ENCODE results near the gene TRPV5. TPM values are rescaled to one million over a fixed set of nuclear protein-coding genes. Genes with fewer than 3 reads are reported as not detected.

TRPV5 gene
- polyA plus RNA-seq, 10 donors, result 0.05 to 0.14 (median 0.10) TPM; not detected in 6

DNA sequence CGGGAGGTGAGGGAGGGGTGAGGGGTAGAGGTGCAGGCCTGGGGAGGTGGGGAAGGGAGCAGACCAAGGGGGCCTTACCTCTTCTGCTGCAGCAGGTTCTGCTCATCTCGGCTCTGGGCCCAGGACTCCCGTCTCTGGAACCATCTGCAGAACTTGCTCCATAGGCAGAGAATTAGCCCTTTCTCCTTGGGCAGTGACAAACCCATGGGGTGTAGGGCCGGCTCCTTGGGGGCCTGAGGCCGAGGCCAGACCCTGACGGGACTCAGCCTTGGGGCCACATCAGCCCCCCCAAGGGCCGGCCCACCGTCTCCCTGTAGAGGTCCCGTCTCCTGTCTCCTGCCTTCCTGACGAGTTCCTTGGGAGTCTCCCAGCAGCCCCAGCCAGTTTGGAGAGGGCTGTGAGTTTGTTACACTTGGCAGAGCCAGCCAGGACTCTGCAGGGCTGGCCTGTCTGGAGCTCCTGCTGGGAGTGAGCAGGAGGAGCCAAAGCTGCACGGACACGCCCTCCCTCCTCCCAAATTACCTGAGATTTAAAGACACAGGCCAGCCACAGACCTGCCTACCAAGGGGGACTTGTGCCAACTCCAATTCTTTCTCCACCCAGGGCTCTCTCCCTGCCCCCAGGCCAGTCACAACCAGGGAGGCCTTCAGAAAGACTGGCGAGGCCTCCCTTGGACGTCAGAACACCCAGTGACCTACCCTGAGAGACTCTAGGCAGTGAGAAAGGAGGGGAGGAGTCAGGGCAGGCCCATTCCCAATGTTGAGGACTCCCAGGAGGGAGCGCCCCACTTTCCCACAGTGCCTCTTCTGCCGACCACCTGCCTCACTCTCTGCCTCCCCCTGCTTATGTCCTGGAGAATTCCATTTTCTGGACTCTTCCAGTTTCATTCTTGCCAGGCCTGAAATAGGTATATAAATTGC lies 48.0 kb downstream of the TRPV5 start, which contains the start of gene TRPV6:
Gene TRPV6 (minus strand): TSS at position 435 of the 920 bp plus-strand sequence.
- no peak for DNase-seq

- DNase-seq, result no peak
Measured at GRCh38 chr7:142884286-142884640, 49.3 kb downstream of the TRPV5 start.

GRCh38 chr7:142883571-142884285 lies 49.8 kb downstream of the TRPV5 start:
- DNase-seq, result no peak

DNA sequence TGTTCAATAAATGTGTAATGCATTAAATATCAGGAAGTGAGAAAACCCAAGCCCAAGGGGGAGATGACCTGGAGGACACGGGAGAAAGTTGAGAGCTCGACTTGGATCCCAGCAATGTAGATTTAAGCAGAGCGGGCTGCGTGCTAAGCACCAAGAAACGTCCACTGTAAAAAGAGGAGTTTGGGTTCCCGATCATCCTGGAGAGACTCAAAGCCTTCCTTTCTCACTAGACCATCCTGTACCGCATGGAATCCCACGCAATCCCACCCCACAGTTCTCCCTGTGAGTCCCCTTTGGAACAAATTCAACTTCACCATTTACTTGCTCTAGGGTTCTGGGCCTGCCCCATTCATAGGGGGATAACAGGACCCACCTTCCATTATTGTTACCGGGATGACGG lies 50.4 kb downstream of the TRPV5 start:
- no peak for DNase-seq

DNA sequence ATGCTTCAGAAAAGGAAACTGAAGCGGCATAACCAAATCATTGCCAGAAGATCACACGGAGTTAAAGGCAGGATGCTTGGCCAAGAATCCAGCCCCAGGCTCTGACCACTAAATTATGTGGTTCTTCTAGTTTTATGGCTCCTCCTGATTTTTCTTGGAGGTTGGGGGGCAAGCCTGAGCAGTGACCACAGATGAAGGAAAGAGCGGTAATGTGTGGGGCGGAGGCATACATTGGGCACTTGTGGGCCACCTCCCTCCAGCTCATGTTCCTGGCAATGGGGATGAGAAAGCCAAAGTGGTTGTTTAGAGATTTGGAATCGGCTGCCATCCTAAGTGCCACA lies 51.2 kb downstream of the TRPV5 start:
- no peak for DNase-seq

GRCh38 chr7:142881586-142882337 lies 51.8 kb downstream of the TRPV5 start:
- DNase-seq, result no peak

- DNase-seq, result peak in 1 of 3 donors; percentile 1
Measured at GRCh38 chr7:142880876-142881505, 52.6 kb downstream of the TRPV5 start.

DNA sequence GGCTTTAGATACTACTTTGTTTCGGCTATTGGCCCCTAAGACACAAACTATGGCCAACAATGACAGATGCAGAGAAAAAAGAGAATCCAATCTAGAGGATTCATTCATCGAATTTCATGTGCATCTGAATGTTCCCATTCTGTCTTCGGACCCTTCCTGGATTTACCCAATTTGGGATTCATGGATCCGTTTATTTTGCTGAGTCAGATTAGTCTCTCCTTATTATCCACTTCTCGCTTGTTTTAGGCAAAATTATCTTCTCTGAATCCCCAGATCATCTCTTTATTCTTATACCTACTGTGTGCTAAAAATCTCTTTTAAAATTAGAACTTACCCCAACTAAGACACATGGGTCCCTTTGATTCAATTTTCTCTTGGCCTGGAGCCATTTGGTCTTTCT lies 54.5 kb downstream of the TRPV5 start:
- DNase-seq, result no peak

- no peak for DNase-seq
Measured at GRCh38 chr7:142878315-142878714, 55.2 kb downstream of the TRPV5 start.

GRCh38 chr7:142876991-142877910 lies 56.3 kb downstream of the TRPV5 start:
- no peak for DNase-seq

GRCh38 chr7:142876236-142876960 lies 57.1 kb downstream of the TRPV5 start:
- no peak for DNase-seq

- no peak for DNase-seq
Measured at GRCh38 chr7:142875456-142875855, 58.1 kb downstream of the TRPV5 start.

DNA sequence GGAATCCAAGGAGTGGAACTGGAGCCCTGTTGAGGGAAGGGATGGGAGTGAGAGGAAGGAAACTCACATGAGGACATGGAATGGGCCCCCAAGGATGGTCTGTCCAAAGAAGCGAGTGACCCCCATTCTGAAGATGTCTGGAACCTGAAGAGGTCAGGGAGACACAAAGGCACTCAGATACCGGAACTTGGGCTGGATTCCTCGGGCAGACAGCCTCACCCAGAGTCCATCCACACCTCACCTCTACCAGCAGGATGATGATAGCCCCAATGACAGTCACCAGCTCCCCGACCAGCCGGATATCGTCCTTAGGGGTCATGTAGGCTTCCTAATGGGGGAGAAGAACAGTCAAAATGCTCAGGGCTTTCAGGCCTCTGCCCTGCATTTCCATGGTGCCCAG lies 58.7 kb downstream of the TRPV5 start:
- no peak for DNase-seq

DNA sequence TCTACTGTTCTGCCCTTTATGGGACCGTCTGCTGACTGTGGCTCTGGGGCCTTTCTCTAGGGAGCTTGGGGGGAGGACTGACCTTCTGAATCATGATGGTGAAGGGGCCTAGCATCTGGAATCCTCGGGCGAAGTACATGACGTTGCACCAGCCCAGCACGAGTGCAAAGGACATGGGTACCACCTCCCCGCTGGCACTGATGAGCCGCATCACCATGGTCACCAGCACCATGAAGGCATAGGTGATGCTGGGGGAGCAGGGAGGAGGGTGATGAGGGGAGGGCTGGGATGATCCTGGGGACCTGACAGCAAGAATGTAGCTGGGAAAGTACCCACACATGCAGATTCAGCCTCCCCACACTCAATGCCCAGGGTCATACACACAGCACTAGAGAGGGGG lies 59.1 kb downstream of the TRPV5 start:
- no peak for DNase-seq

DNA sequence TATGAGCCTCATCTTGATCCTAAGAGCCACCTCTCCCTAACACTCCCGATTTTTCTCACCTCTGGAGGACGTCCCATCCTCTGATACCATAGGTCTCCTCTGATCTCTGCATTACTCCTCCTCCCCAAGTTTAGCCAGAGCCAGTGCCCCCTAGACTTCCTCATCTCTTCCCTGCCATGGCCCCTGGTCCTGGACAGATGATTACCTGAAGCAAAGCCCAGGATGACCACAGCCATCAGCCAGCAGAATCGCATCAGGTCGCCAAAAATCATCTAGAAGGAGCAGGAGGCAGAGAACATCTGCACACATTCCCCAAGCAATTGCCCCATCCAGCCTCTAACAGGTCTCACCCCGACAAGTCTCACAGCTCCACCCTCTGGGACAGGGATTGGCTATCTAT lies 59.7 kb downstream of the TRPV5 start:
- DNase-seq, result no peak

- no peak for DNase-seq
Measured at GRCh38 chr7:142873281-142873784, 60.2 kb downstream of the TRPV5 start.

GRCh38 chr7:142872106-142872675 lies 61.4 kb downstream of the TRPV5 start:
- DNase-seq, result no peak

DNA sequence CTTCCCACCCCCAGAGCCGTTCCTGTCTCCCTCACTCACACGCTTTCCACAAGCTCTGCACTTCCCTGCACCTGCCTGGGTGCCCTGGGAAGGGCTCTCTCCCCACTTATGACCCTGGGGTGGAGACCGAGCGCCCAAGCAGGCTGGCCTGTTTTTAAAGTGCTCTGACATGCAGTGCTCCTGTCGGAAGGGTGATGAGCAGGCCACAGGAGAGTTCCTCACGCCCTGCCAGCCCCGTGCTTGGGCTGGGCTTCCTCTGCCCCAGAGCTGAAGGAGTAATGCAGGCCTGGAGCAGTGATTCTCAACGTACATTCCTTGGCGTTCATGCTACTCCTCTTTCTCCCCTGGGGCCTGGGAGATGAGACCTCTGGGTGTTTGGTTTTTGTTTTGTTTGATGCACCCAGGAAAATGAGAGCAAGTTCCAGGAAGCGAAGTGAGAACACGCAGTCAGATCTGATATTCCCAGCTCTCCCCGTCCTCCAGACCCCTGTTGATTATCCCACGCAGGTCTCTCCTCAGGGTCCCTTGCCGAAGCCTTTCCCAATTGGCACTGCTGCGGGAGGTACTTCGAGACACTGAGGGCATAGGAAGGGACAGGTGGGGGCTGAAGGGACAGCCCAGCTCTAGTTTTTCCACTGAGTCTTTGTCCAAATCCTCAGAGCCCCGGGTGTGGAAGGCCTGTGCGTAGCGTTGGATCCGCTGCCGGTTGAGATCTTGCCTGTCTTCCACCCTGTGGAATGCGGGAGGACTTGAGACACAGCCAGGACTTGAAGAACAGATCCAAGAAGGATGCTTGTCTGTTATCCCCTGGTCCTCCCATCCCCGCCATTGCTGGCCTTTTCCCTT lies 62.1 kb downstream of the TRPV5 start:
- DNase-seq, result no peak

Data from muscle of back (tissue), 11 donors.